Endodermal cell (in vitro differentiated cells): ENCODE results near the gene DCAF10. TPM values are rescaled to one million over a fixed set of nuclear protein-coding genes. Genes with fewer than 3 reads are reported as not detected.
"Not testable (repeated sequence)": the region's sequence is repeated elsewhere in the genome, so short reads cannot be mapped to it uniquely, and the experiment has no call there.

Source experiments
- DNase-seq: peaks from one replicate; pipeline ENCODE4 v3.0.0-alpha.2; 2017
- H3K27ac ChIP-seq: 2 replicates; pipeline ENCODE4 v1.5.1; 2013; ENCODE audit warnings: mild to moderate bottlenecking, low read depth, low read length, moderate library complexity
- H3K27me3 ChIP-seq: 2 replicates; pipeline ENCODE4 v1.6.1; 2013; ENCODE audit warnings: mild to moderate bottlenecking, low read length, moderate library complexity; ENCODE audit not compliant: insufficient read depth, control insufficient read depth, poor library complexity, severe bottlenecking
- H3K36me3 ChIP-seq: 2 replicates; pipeline ENCODE4 v1.7.0; 2013; ENCODE audit warnings: mild to moderate bottlenecking, low read length, moderate library complexity; ENCODE audit not compliant: control insufficient read depth, insufficient read depth
- H3K4me1 ChIP-seq: one replicate; pipeline ENCODE4 v1.7.0; 2013; ENCODE audit warnings: low read length; ENCODE audit not compliant: control insufficient read depth, insufficient read depth
- H3K4me3 ChIP-seq: 2 replicates; pipeline ENCODE4 v1.5.1; 2013; ENCODE audit warnings: mild to moderate bottlenecking, low read length, moderate library complexity
- H3K9ac ChIP-seq: 2 replicates; pipeline ENCODE4 v1.6.1; 2013; ENCODE audit warnings: mild to moderate bottlenecking, low read length, moderate library complexity; ENCODE audit not compliant: poor library complexity, severe bottlenecking; ENCODE audit errors: extremely low read depth
- H3K9me3 ChIP-seq: 2 replicates; pipeline ENCODE4 v1.6.1; 2013; ENCODE audit warnings: mild to moderate bottlenecking, low read length, moderate library complexity; ENCODE audit not compliant: control insufficient read depth
- H3K27ac Mint-ChIP-seq: 2 replicates; pipeline ENCODE4 v1.8.0; 2020; ENCODE audit warnings: mixed read lengths
- H3K27me3 Mint-ChIP-seq: 2 replicates; pipeline ENCODE4 v1.8.0; 2021; ENCODE audit warnings: mild to moderate bottlenecking, mixed read lengths; ENCODE audit not compliant: insufficient read depth
- H3K36me3 Mint-ChIP-seq: 2 replicates; pipeline ENCODE4 v1.8.0; 2020; ENCODE audit warnings: low read depth, mixed read lengths
- H3K4me1 Mint-ChIP-seq: 2 replicates; pipeline ENCODE4 v1.8.0; 2020; ENCODE audit warnings: mixed read lengths
- H3K4me3 Mint-ChIP-seq: 2 replicates; pipeline ENCODE4 v1.8.0; 2020; ENCODE audit warnings: mild to moderate bottlenecking, moderate library complexity, mixed read lengths
- H3K9me3 Mint-ChIP-seq: 2 replicates; pipeline ENCODE4 v1.8.0; 2020; ENCODE audit warnings: mild to moderate bottlenecking, mixed read lengths
- CTCF ChIP-seq: fragments of 200-600 bp; sonication (generic); conservative IDR thresholded peaks from 2 replicates; pipeline ENCODE4 v1.5.0; 2021; ENCODE audit warnings: antibody characterized with exemption, mild to moderate bottlenecking
- WGBS, 2 experiments: methylation state at CpG; one replicate each; pipeline versions ENCODE4 v1.1.5 to v1.1.7; 2013; ENCODE audit warnings: missing lambda C conversion rate in 2 of 2, mixed read lengths in 1 of 2; ENCODE audit not compliant: insufficient coverage in 1 of 2, insufficient read length in 1 of 2; 5-methylcytosine and 5-hydroxymethylcytosine counted together
- total RNA-seq, 2 donors: library from RNA; stranded (reverse); fragmentation: NEBNext Ultra II Directional in 1 of 2; extraction: Animal tissue kit (Norgen Biotek cat#: 25700) in 1 of 2; gene quantifications; 2 replicates in 1 of 2; 3 replicates in 1 of 2; pipeline ENCODE4 v1.2.1, GENCODE V29; 2021

The DCAF10 gene
- total RNA-seq, 2 donors from 2014 or later: 24.0 to 26.3 TPM

DNA sequence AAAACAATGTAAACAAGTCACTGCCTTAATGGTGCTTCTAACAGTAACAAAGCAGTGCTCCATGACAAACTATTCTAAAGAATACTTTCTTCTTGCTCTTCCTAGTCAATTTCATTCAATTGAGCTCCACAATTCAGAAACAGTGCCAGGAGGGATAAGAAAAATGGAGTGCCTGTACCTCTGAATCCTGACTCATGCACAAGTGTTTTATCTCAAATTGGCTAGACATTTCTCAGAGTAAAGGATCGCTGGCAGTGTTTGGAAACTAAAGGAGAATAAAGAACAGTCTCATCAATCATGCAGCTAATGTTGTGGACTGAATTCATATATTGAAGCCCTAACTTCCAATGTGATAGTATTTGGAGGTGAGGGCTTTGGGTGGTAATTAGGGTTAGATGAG lies 75.8 kb downstream of the DCAF10 start:
- peaks cover 28% of the 10 kb centered on the region for H3K9me3 ChIP-seq
- Mint-ChIP-seq H3K27me3 (no peaks in the 10 kb centered on the region), H3K36me3 (peaks cover 43% of the 10 kb centered on the region), H3K27ac (no peak overlapping the region), H3K9me3 (peaks cover 26% of the 10 kb centered on the region), H3K4me1 (no peaks in the 10 kb centered on the region), H3K4me3 (no peak overlapping the region)
- no peak overlapping the region for H3K9ac ChIP-seq
- H3K27me3 ChIP-seq: no peaks in the 10 kb centered on the region
- DNase-seq: no peak
- no peak overlapping the region for H3K27ac ChIP-seq
- TF ChIP-seq CTCF: no peak
- H3K36me3 ChIP-seq: peaks cover 21% of the 10 kb centered on the region
- no peak overlapping the region for H3K4me3 ChIP-seq
- no peaks in the 10 kb centered on the region for H3K4me1 ChIP-seq
- 75 to 93% methylated on average over 1 of the region's 1 CpG for WGBS, 2 experiments

- H3K27me3 ChIP-seq: no peaks in the 10 kb centered on the region
- H3K27ac ChIP-seq: no peak overlapping the region
- H3K36me3 Mint-ChIP-seq: peaks cover 48% of the 10 kb centered on the region
- no peak overlapping the region for H3K4me3 Mint-ChIP-seq
- H3K27ac Mint-ChIP-seq: no peak overlapping the region
- H3K4me3 ChIP-seq: no peak overlapping the region
- DNase-seq: no peak
- no peaks in the 10 kb centered on the region for H3K27me3 Mint-ChIP-seq
- H3K4me1 ChIP-seq: no peaks in the 10 kb centered on the region
- H3K36me3 ChIP-seq: peaks cover 30% of the 10 kb centered on the region
- H3K9ac ChIP-seq: no peak overlapping the region
- peaks cover 23% of the 10 kb centered on the region for H3K9me3 Mint-ChIP-seq
- 87 to 92% methylated on average over 2 of the region's 2 CpGs for WGBS, 2 experiments
- no peak for TF ChIP-seq CTCF
- H3K4me1 Mint-ChIP-seq: no peaks in the 10 kb centered on the region
- peaks cover 28% of the 10 kb centered on the region for H3K9me3 ChIP-seq
Measured at GRCh38 chr9:37880916-37881479, 80.4 kb downstream of the DCAF10 start.

DNA sequence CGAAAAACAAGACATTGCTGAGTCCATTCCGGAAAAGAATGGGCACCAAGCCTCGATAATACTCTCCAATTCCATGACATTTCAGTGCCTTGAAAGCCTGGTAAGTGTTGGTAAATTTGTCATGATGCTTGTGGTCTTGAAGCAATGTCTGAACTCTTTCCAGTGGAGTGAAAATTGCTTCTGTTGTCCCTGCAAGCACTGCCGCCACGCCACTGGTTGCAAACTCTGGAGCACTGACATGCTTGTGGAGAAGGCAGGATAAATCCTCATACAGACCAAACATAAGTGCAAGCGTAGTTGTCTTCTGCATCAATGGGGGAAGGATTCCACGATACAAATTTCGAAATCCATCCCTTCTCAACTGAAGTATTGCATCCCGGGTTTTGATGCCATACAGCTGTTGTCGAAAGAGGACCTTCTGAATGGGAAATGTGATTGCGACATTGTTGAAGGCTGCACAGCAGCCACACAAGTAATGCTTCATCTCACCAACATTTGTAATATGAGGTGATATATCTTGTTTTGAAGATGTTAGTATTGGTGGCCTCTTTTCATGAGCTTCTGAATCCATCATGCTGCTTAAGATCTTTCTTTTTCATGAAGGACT lies 87.5 kb downstream of the DCAF10 start:
- DNase-seq, H3K9me3 Mint-ChIP-seq, H3K4me1 Mint-ChIP-seq, H3K4me3 Mint-ChIP-seq, H3K9ac ChIP-seq, H3K4me1 ChIP-seq, H3K27me3 ChIP-seq, H3K27me3 Mint-ChIP-seq, H3K27ac Mint-ChIP-seq, H3K9me3 ChIP-seq, H3K27ac ChIP-seq, H3K4me3 ChIP-seq: not testable (repeated sequence)
- 94 to 100% methylated on average over 3 to 10 of the region's 11 CpGs for WGBS, 2 experiments
- H3K36me3 ChIP-seq: peaks cover 47% of the 10 kb centered on the region
- H3K36me3 Mint-ChIP-seq: peaks cover 57% of the 10 kb centered on the region

DNA sequence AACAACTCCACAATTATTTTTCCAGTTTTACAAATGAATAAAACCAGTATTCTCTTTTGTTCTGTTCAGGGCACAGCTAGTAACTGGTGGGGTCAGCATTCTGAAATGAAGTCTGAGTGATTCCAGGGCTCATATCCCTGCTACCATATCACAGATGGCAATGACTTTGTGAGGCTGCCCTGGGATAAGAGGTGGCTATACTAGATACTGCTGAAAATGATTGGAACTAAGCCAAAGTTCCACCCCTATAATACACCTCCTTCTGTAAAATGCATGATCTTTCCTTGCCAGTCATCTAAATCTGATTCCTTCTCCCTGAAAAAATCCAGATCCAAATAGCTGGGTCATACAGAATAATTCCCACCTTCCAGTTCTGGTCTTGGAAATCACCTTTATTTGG lies 88.9 kb downstream of the DCAF10 start:
- no peak overlapping the region for H3K27ac Mint-ChIP-seq
- Histone ChIP-seq H3K27me3 (no peaks in the 10 kb centered on the region), H3K4me3 (no peak overlapping the region), H3K4me1 (no peaks in the 10 kb centered on the region), H3K27ac (no peak overlapping the region), H3K9ac (no peak overlapping the region), H3K9me3 (peaks cover 5% of the 10 kb centered on the region), H3K36me3 (peaks cover 59% of the 10 kb centered on the region)
- no peak overlapping the region for H3K4me3 Mint-ChIP-seq
- H3K4me1 Mint-ChIP-seq: no peaks in the 10 kb centered on the region
- DNase-seq: no peak
- TF ChIP-seq CTCF: no peak
- peaks cover 5% of the 10 kb centered on the region for H3K9me3 Mint-ChIP-seq
- peaks cover 69% of the 10 kb centered on the region for H3K36me3 Mint-ChIP-seq
- no peaks in the 10 kb centered on the region for H3K27me3 Mint-ChIP-seq

DNA sequence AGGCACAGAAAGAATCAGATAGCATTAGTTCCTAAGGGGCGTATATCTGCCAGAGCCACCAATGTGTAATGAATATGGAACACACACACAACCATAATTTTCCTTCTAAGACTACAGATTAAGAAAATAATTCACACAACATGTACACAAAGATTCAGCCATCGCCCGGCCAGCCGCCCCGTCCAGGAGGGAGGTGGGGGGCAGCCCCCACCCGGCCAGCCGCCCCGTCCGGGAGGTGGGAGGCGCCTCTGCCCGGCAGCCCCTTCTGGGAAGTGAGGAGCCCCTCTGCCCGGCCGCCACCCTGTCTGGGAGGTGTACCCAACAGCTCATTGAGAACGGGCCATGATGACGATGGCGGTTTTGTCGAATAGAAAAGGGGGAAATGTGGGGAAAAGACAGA lies 90.4 kb downstream of the DCAF10 start:
- DNase-seq, H3K27ac Mint-ChIP-seq, H3K4me3 Mint-ChIP-seq, H3K27ac ChIP-seq, H3K9me3 ChIP-seq, H3K27me3 ChIP-seq, H3K4me1 Mint-ChIP-seq, H3K27me3 Mint-ChIP-seq, H3K4me3 ChIP-seq, H3K9me3 Mint-ChIP-seq, H3K4me1 ChIP-seq, H3K9ac ChIP-seq: not testable (repeated sequence)
- WGBS, 2 experiments: 100% methylated on average over 13 of the region's 17 CpGs; no CpG with 5 or more reads in 1 of the 2 experiments
- peaks cover 74% of the 10 kb centered on the region for H3K36me3 Mint-ChIP-seq
- peaks cover 68% of the 10 kb centered on the region for H3K36me3 ChIP-seq
